ENCODE results near the gene COMMD1.

GRCh38 chr2:62136956-62137830 lies 231.7 kb downstream of the COMMD1 start:
- TF ChIP-seq CTCF (IDR thresholded peaks at IDR 0.05) (no peak), POLR2A (IDR thresholded peaks at IDR 0.05) (no peak)

Data from ovary (tissue), 3 donors.